GM08714 (cell line): Measurements from ENCODE around the gene ANKRD6.

ENCODE experiments used
- H3K4me3 ChIP-seq: fragments of 200-500 bp; sonication (Bioruptor generic); 2 replicates; pipeline ENCODE4 v1.5.1; 2014; ENCODE audit warnings: mild to moderate bottlenecking, low read length, inconsistent platforms
- ZNF274 ChIP-seq: IDR thresholded peaks from 2 replicates; pipeline ENCODE4 v1.6.1; 2012; ENCODE audit warnings: mild to moderate bottlenecking, low read depth, low read length

The ANKRD6 gene

GRCh38 chr6:89657445-89658158, 224.7 kb downstream of the ANKRD6 start:
- H3K4me3 ChIP-seq: no peak overlapping the region
- TF ChIP-seq ZNF274: no peak

- no peak overlapping the region for H3K4me3 ChIP-seq
- no peak for TF ChIP-seq ZNF274
These were observed 228.0 kb downstream of the ANKRD6 start for GRCh38 chr6:89660981-89661380.

- H3K4me3 ChIP-seq: no peak overlapping the region
- no peak for TF ChIP-seq ZNF274
These were observed 228.6 kb downstream of the ANKRD6 start for GRCh38 chr6:89661559-89661958.

- TF ChIP-seq ZNF274: no peak
These were observed 229.8 kb downstream of the ANKRD6 start for GRCh38 chr6:89662659-89663223.

GRCh38 chr6:89667872-89668556, 235.1 kb downstream of the ANKRD6 start:
- TF ChIP-seq ZNF274: no peak
- no peak overlapping the region for H3K4me3 ChIP-seq

More at GRCh38 chr6:89662659-89663223, 229.8 kb downstream of the ANKRD6 start:
- no peak overlapping the region for H3K4me3 ChIP-seq

- H3K4me3 ChIP-seq: no peak overlapping the region
- no peak for TF ChIP-seq ZNF274
These were observed 236.1 kb downstream of the ANKRD6 start for GRCh38 chr6:89669002-89669401.

GRCh38 chr6:89670935-89671565, 238.1 kb downstream of the ANKRD6 start:
- no peak for TF ChIP-seq ZNF274
- H3K4me3 ChIP-seq: no peak overlapping the region

- no peak for TF ChIP-seq ZNF274
- H3K4me3 ChIP-seq: no peak overlapping the region
These were observed 243.2 kb downstream of the ANKRD6 start for GRCh38 chr6:89675949-89676748.

GRCh38 chr6:89678531-89678930, 245.6 kb downstream of the ANKRD6 start:
- H3K4me3 ChIP-seq: no peak overlapping the region
- TF ChIP-seq ZNF274: no peak

GRCh38 chr6:89679215-89680120, 246.5 kb downstream of the ANKRD6 start:
- TF ChIP-seq ZNF274: no peak
- no peak overlapping the region for H3K4me3 ChIP-seq

- TF ChIP-seq ZNF274: no peak
These were observed 247.2 kb downstream of the ANKRD6 start for GRCh38 chr6:89680150-89680549.

GRCh38 chr6:89680551-89680950, 247.6 kb downstream of the ANKRD6 start:
- H3K4me3 ChIP-seq: no peak overlapping the region
- no peak for TF ChIP-seq ZNF274

More at GRCh38 chr6:89680150-89680549, 247.2 kb downstream of the ANKRD6 start:
- H3K4me3 ChIP-seq: no peak overlapping the region
